WTC11 (cell line): ENCODE results near the gene MDM1. TPM values are rescaled to one million over a fixed set of nuclear protein-coding genes. Genes with fewer than 3 reads are reported as not detected.

ENCODE experiments used
- ATAC-seq: fragments of 200-7000 bp; cut with Tn5 transposase; 2 replicates; pipeline ENCODE4 v1.10.0; 2021; ENCODE audit warnings: mild to moderate bottlenecking, moderate library complexity
- CTCF ChIA-PET: fragments of 300-600 bp; sonication (Branson Sonifier 250); formaldehyde crosslinking; loops from one replicate; lab custom pipeline; 2021; ENCODE audit warnings: antibody characterized with exemption; lab: Charles Lee
- POLR2A ChIA-PET: fragments of 350-600 bp; sonication (Branson Sonifier 250); formaldehyde crosslinking; loops from one replicate; lab custom pipeline; 2021; ENCODE audit warnings: antibody characterized with exemption; lab: Charles Lee
- DNase-seq: peaks from one replicate; pipeline ENCODE4 v3.0.0; 2021; ENCODE audit warnings: low spot score
- H3K27ac Mint-ChIP-seq: 2 replicates; pipeline ENCODE4 v1.8.0; 2021; ENCODE audit warnings: mixed read lengths
- H3K27me3 Mint-ChIP-seq: 2 replicates; pipeline ENCODE4 v1.8.0; 2021; ENCODE audit warnings: low read depth, mild to moderate bottlenecking, moderate library complexity, mixed read lengths
- H3K36me3 Mint-ChIP-seq: 2 replicates; pipeline ENCODE4 v1.8.0; 2021; ENCODE audit warnings: mixed read lengths
- H3K4me1 Mint-ChIP-seq: 2 replicates; pipeline ENCODE4 v1.8.0; 2022; ENCODE audit warnings: mixed read lengths
- H3K4me3 Mint-ChIP-seq: 2 replicates; pipeline ENCODE4 v1.8.0; 2021; ENCODE audit warnings: mild to moderate bottlenecking, moderate library complexity, mixed read lengths
- H3K9me3 Mint-ChIP-seq: 2 replicates; pipeline ENCODE4 v1.8.0; 2021; ENCODE audit warnings: mixed read lengths
- ELF4 ChIP-seq: sonication (generic); formaldehyde crosslinking; IDR thresholded peaks from 2 replicates; pipeline ENCODE4 v1.8.1; 2022; ENCODE audit warnings: low read depth, mild to moderate bottlenecking, moderate library complexity, missing genetic modification reagents
- EMX1 ChIP-seq: fragments of 250-450 bp; sonication (Bioruptor Pico); IDR thresholded peaks from 2 replicates; pipeline ENCODE4 v1.8.0; 2021; ENCODE audit warnings: mild to moderate bottlenecking
- ETV6 ChIP-seq: sonication (generic); formaldehyde crosslinking; IDR thresholded peaks from 2 replicates; pipeline ENCODE4 v1.8.1; 2022; ENCODE audit warnings: mild to moderate bottlenecking, missing genetic modification reagents
- FOXK1 ChIP-seq: sonication (generic); formaldehyde crosslinking; IDR thresholded peaks from 2 replicates; pipeline ENCODE4 v1.8.0; 2022; ENCODE audit warnings: mild to moderate bottlenecking, moderate library complexity, missing genetic modification reagents
- GABPB1 ChIP-seq: sonication (generic); formaldehyde crosslinking; IDR thresholded peaks from 2 replicates; pipeline ENCODE4 v1.8.1; 2023; ENCODE audit warnings: mild to moderate bottlenecking, missing genetic modification reagents
- GTF2I ChIP-seq: fragments of 250-450 bp; sonication (Bioruptor Pico); conservative IDR thresholded peaks from 2 replicates; pipeline ENCODE4 v1.4.0; 2021; ENCODE audit warnings: mild to moderate bottlenecking
- KAT7 ChIP-seq: sonication (generic); formaldehyde crosslinking; IDR thresholded peaks from 2 replicates; pipeline ENCODE4 v1.8.1; 2023; ENCODE audit warnings: missing genetic modification reagents, mild to moderate bottlenecking, borderline replicate concordance
- NFE2L1 ChIP-seq: sonication (generic); formaldehyde crosslinking; IDR thresholded peaks from 2 replicates; pipeline ENCODE4 v1.8.1; 2023; ENCODE audit warnings: missing genetic modification reagents
- NR2C2 ChIP-seq: sonication (generic); formaldehyde crosslinking; IDR thresholded peaks from 2 replicates; pipeline ENCODE4 v1.8.0; 2022; ENCODE audit warnings: mild to moderate bottlenecking, missing genetic modification reagents
- NR3C1 ChIP-seq: sonication (generic); formaldehyde crosslinking; conservative IDR thresholded peaks from 2 replicates; pipeline ENCODE4 v1.8.1; 2023; ENCODE audit warnings: low read depth, mild to moderate bottlenecking, missing genetic modification reagents
- RORB ChIP-seq: fragments of 250-450 bp; sonication (Bioruptor Pico); IDR thresholded peaks from 2 replicates; pipeline ENCODE4 v1.9.0; 2021; ENCODE audit warnings: mild to moderate bottlenecking
- TEAD1 ChIP-seq: sonication (generic); formaldehyde crosslinking; IDR thresholded peaks from 2 replicates; pipeline ENCODE4 v1.8.0; 2022; ENCODE audit warnings: mild to moderate bottlenecking, missing genetic modification reagents
- ZBTB21 ChIP-seq: sonication (generic); formaldehyde crosslinking; IDR thresholded peaks from 2 replicates; pipeline ENCODE4 v1.8.1; 2023; ENCODE audit warnings: mild to moderate bottlenecking, missing genetic modification reagents, borderline replicate concordance
- ZNF232 ChIP-seq: sonication (generic); formaldehyde crosslinking; IDR thresholded peaks from 2 replicates; pipeline ENCODE4 v1.8.0; 2022; ENCODE audit warnings: mild to moderate bottlenecking, missing genetic modification reagents
- ZNF317 ChIP-seq: sonication (generic); formaldehyde crosslinking; IDR thresholded peaks from 2 replicates; pipeline ENCODE4 v1.8.1; 2023; ENCODE audit warnings: low read depth, mild to moderate bottlenecking, moderate library complexity, missing genetic modification reagents, borderline replicate concordance
- total RNA-seq: library from RNA; stranded (reverse); gene quantifications from 3 replicates; pipeline ENCODE4 v1.2.3, GENCODE V29; 2021
- TF ChIP-seq, protein P1 (sequence below): fragments of 250-450 bp; sonication (Bioruptor Pico); IDR thresholded peaks from 2 replicates; pipeline ENCODE4 v1.9.0; 2021; ENCODE audit warnings: mild to moderate bottlenecking
- TF ChIP-seq, protein P2 (sequence below): sonication (generic); formaldehyde crosslinking; IDR thresholded peaks from 2 replicates; pipeline ENCODE4 v1.8.0; 2022; ENCODE audit warnings: mild to moderate bottlenecking, missing genetic modification reagents
- TF ChIP-seq, protein P3 (sequence below): fragments of 200-600 bp; IDR thresholded peaks from 2 replicates; pipeline ENCODE4 v1.8.0; 2022; ENCODE audit warnings: antibody characterized with exemption
- TF ChIP-seq, protein P4 (sequence below): sonication (generic); formaldehyde crosslinking; IDR thresholded peaks from 2 replicates; pipeline ENCODE4 v1.8.1; 2023; ENCODE audit warnings: mild to moderate bottlenecking, missing genetic modification reagents
- TF ChIP-seq, protein P5 (sequence below): sonication (generic); formaldehyde crosslinking; IDR thresholded peaks from 2 replicates; pipeline ENCODE4 v1.8.1; 2023; ENCODE audit warnings: mild to moderate bottlenecking, moderate library complexity, missing genetic modification reagents
- TF ChIP-seq, protein P6 (sequence below): sonication (generic); formaldehyde crosslinking; IDR thresholded peaks from 2 replicates; pipeline ENCODE4 v1.8.0; 2023; ENCODE audit warnings: missing genetic modification reagents

The MDM1 gene
- total RNA-seq, 1 experiment from 2014 or later: 9.1 TPM

DNA sequence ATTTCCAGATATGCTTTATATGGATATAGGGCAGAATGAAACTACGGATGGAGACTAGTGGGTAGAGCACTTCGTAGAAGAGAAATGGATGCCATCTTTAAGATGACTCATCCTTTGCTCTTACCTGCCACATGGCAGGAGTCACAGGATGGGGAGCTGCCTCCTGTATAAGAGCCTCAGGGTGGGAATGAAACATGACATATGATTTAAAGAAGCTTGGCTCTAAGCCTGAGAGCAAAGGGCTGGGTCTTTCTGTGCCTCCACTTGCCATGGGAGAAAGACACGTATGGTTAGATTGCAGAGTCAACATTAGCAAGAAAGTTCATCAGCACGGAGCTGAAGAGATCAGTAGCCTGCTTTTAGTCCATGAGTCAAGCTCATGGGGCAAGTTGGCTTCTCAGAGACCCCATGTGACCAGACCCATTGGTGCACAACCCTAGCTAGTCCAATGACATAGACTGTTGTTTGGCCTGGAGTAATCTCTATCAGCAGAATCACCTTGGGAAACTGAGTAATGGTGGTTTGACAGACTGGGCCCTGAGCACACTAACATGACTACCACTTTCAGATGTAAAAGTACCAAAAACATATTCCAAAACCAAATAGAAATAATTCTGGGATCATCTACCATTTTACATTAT is 40.6 kb downstream of the MDM1 start (continued):
- TF ChIP-seq, protein P1, sequence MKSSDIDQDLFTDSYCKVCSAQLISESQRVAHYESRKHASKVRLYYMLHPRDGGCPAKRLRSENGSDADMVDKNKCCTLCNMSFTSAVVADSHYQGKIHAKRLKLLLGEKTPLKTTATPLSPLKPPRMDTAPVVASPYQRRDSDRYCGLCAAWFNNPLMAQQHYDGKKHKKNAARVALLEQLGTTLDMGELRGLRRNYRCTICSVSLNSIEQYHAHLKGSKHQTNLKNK (CRISPR knock-in tag): no peak
- TF ChIP-seq TEAD1 (CRISPR knock-in tag) (no peak), KAT7 (CRISPR knock-in tag) (no peak), NR3C1 (no peak), NFE2L1 (no peak), GABPB1 (no peak), ZNF317 (no peak), GTF2I (CRISPR knock-in tag) (no peak)
- TF ChIP-seq, protein P2, sequence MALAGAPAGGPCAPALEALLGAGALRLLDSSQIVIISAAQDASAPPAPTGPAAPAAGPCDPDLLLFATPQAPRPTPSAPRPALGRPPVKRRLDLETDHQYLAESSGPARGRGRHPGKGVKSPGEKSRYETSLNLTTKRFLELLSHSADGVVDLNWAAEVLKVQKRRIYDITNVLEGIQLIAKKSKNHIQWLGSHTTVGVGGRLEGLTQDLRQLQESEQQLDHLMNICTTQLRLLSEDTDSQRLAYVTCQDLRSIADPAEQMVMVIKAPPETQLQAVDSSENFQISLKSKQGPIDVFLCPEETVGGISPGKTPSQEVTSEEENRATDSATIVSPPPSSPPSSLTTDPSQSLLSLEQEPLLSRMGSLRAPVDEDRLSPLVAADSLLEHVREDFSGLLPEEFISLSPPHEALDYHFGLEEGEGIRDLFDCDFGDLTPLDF (CRISPR knock-in tag): no peak
- TF ChIP-seq, all 79 proteins: peak for 0

DNA sequence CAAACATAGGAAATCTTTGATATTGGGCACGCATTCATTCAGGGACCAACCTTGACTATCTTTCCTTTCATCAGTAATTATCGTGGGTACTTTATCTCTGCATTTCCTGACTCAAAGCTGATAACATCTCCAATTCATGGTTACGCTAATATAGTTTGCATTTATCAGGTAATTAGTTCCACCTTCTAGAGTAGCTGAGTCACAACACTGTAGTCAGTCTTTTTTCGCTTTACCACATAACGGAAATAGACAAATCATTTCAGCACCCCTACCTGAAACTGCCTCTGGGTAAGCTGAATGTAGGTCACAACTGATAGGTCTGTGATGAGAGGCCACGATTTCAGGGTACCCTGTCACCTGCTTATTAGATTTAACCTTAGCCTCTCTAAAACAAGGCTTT is 42.0 kb downstream of the MDM1 start:
- POLR2A ChIA-PET: no interaction called here
- TF ChIP-seq, protein P3, sequence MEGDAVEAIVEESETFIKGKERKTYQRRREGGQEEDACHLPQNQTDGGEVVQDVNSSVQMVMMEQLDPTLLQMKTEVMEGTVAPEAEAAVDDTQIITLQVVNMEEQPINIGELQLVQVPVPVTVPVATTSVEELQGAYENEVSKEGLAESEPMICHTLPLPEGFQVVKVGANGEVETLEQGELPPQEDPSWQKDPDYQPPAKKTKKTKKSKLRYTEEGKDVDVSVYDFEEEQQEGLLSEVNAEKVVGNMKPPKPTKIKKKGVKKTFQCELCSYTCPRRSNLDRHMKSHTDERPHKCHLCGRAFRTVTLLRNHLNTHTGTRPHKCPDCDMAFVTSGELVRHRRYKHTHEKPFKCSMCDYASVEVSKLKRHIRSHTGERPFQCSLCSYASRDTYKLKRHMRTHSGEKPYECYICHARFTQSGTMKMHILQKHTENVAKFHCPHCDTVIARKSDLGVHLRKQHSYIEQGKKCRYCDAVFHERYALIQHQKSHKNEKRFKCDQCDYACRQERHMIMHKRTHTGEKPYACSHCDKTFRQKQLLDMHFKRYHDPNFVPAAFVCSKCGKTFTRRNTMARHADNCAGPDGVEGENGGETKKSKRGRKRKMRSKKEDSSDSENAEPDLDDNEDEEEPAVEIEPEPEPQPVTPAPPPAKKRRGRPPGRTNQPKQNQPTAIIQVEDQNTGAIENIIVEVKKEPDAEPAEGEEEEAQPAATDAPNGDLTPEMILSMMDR: no peak
- TF ChIP-seq NR2C2: no peak
- TF ChIP-seq, protein P4, sequence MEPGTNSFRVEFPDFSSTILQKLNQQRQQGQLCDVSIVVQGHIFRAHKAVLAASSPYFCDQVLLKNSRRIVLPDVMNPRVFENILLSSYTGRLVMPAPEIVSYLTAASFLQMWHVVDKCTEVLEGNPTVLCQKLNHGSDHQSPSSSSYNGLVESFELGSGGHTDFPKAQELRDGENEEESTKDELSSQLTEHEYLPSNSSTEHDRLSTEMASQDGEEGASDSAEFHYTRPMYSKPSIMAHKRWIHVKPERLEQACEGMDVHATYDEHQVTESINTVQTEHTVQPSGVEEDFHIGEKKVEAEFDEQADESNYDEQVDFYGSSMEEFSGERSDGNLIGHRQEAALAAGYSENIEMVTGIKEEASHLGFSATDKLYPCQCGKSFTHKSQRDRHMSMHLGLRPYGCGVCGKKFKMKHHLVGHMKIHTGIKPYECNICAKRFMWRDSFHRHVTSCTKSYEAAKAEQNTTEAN (CRISPR knock-in tag): no peak
- no peak for TF ChIP-seq FOXK1
- TF ChIP-seq ZBTB21 (CRISPR knock-in tag): no peak
- no peak for TF ChIP-seq RORB (CRISPR knock-in tag)
- no peak for TF ChIP-seq EMX1 (CRISPR knock-in tag)
- TF ChIP-seq ELF4 (CRISPR knock-in tag): no peak
- TF ChIP-seq ZNF232 (CRISPR knock-in tag): no peak
- TF ChIP-seq ETV6: no peak
- TF ChIP-seq, protein P5, sequence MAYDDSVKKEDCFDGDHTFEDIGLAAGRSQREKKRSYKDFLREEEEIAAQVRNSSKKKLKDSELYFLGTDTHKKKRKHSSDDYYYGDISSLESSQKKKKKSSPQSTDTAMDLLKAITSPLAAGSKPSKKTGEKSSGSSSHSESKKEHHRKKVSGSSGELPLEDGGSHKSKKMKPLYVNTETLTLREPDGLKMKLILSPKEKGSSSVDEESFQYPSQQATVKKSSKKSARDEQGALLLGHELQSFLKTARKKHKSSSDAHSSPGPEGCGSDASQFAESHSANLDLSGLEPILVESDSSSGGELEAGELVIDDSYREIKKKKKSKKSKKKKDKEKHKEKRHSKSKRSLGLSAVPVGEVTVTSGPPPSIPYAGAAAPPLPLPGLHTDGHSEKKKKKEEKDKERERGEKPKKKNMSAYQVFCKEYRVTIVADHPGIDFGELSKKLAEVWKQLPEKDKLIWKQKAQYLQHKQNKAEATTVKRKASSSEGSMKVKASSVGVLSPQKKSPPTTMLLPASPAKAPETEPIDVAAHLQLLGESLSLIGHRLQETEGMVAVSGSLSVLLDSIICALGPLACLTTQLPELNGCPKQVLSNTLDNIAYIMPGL (CRISPR knock-in tag): no peak
- TF ChIP-seq, protein P6, sequence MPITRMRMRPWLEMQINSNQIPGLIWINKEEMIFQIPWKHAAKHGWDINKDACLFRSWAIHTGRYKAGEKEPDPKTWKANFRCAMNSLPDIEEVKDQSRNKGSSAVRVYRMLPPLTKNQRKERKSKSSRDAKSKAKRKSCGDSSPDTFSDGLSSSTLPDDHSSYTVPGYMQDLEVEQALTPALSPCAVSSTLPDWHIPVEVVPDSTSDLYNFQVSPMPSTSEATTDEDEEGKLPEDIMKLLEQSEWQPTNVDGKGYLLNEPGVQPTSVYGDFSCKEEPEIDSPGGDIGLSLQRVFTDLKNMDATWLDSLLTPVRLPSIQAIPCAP (CRISPR knock-in tag): no peak
- TF ChIP-seq, all 79 proteins: peak for 0
- ATAC-seq: no peak
- CTCF ChIA-PET: interaction anchor here (1.0 kb wide), 1 partner anchor 67 kb away, joined by 3 read pairs; no protein-coding TSS in a partner anchor
- no peak for DNase-seq
- Mint-ChIP-seq H3K4me1 (no peaks in the 10 kb centered on the region), H3K27me3 (no peaks in the 10 kb centered on the region), H3K4me3 (no peak overlapping the region), H3K36me3 (no peaks in the 10 kb centered on the region), H3K27ac (no peak overlapping the region), H3K9me3 (no peaks in the 10 kb centered on the region)
